SH-SY5Y (cell line): ENCODE measurements around the gene OPCML.

Source experiments
- GATA2 ChIP-seq: IDR thresholded peaks from 2 replicates; pipeline ENCODE4 v1.6.1; 2011; ENCODE audit warnings: mild to moderate bottlenecking, low read depth, low read length
- GATA3 ChIP-seq: IDR thresholded peaks from 2 replicates; pipeline ENCODE4 v1.6.1; 2011; ENCODE audit warnings: low read depth, mild to moderate bottlenecking, low read length, moderate library complexity

The OPCML gene

DNA sequence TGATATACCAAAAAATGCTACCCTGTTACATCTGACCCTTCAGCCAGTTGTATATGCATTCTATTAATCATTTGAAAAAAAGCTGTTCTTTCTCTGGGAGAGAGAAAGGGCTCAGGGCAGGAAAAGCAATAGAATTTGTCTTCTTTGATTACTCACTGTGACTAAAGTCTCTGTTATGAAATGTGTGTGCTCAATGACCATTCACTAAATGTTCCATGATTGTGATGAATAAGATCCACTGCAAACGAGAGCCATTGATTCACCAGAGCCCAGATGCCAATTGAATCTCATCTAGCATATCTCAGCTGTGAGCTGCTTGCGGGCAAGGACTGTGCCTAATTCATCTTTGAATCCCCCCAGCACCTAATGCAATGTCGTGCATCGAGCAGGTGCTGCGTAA, 184.3 kb downstream of the OPCML start:
- TF ChIP-seq GATA2, result no peak
- TF ChIP-seq GATA3, result no peak

DNA sequence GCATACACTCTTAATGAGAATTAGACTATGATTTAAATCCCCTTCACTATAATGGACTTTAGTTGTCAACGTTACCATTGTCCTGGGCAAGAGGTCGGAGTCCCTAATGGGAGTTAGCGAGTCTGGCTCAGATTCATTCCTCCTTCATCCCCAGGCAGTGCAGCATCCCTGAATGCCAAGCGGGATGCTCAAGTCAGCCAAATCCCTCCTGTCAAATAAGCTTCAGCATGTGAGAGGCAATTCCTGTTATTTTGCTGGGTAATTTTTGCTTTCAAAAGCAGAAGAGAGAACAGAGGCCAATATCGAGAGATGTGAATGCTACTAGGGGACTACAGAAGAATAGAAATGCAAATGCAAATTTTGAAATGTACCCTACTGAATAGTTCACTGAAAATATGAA, 186.2 kb downstream of the OPCML start:
- TF ChIP-seq GATA3 (no peak), GATA2 (no peak)

DNA sequence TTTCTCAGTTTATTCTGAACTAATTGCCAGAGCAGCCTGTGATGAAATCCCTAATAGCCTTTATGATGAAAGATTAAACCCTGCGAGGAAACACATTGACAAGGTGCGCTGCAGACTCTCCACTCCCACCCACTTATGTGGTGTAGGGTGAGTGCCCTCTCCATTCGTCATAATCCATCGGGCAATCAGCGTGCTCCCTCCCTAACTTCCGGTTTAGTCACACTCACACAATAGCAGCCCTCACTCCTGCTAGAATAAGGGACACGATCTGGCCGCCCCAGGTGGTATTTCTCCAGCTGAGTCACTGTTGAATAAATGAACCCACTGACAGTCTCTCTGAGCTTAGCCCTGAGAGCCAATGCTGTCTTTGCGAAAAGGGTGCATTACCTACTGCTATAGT, 188.3 kb downstream of the OPCML start:
- TF ChIP-seq GATA2 (no peak), GATA3 (no peak)

DNA sequence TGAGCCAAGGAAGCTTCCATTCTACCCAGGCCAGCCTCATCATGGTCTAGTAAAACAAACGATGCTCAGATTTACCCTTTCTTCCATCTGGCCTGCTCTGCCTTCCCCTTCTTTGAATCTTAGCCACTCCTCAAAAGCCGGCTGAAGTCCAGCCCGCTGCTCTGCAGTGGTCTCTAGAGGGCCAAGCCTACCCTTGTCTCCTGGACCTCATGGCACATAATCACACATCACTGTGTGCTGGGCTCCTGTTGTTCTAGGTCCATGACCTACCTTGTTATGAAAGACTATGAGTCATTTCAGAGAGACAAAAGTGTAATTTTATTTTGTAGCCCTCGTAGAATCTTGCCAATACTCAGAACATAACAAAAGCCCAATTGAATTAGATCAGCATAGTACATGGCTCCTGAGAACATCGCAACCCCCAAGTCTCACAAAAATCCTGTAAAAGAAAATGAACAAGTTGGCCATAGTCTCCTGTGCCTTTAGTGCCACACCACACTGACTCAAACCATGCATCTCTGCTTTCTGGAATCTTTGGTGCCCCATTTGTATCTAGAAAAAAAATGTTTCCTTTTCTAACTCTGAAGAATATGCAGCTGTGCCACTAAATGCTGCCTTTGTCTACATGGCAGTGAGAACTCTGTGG, 192.7 kb downstream of the OPCML start:
- TF ChIP-seq GATA3 (no peak), GATA2 (no peak)

DNA sequence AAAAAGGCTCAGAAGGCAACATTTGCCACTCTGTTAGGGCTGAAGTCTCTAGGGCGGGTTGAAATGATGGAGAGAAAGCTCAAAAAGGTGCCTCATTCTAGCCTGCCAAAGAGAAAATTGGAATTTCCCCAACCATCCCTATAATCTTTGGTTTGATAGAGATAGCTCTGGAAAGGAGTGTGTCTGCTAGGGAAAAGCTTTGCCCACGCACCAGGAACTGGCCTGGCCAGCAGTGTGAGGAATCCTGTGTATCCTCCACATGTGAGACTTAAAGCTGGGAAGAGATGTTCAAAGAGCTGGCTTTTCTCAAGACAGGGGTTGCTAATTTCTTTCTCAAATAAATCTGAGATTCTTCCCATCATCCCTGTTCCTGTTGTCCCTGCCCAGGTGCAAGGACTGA, 193.7 kb downstream of the OPCML start:
- TF ChIP-seq GATA2 (no peak), GATA3 (no peak)

DNA sequence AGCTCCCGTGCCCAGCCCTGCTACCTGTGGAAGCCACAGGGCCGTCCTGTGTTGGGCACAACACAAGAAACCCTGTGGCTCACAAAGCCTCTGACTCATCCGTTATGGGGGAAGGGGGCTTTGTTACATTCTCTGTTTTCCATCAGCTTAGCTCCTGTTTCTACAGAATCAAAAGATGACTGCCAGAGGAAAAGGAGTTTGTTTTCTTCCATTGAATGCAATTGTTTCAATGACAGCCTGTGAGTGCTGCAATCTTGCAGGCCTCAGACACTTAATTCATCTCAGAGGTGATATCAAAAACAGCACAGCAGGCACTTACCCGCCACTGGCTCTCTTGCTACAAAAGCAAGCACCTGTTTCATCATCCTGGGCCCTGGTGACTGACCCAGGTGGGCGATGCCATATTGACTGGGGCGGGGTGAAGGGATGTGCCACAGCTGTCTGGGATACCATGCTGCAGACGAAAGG, 194.3 kb downstream of the OPCML start:
- TF ChIP-seq GATA2 (no peak), GATA3 (no peak)

DNA sequence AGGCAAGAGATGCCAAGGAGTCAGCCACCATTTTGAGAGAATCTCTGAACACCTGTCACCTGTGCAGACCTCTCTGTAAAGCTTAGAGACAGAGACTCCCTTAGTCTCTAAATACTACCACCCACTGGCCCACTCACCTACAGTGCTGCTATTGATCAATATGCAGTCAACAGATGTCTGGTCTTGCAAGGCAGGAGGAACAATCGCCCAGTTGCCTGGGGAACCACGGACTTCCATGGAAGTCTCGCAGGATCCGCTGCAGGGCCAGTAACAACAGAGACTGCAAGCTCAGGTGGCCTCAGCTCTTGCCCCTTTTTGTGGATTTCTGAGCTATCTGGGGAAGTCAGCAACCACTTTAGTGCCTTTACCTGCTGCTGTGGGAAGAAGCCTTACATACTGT, 195.1 kb downstream of the OPCML start:
- TF ChIP-seq GATA2 (no peak), GATA3 (no peak)

DNA sequence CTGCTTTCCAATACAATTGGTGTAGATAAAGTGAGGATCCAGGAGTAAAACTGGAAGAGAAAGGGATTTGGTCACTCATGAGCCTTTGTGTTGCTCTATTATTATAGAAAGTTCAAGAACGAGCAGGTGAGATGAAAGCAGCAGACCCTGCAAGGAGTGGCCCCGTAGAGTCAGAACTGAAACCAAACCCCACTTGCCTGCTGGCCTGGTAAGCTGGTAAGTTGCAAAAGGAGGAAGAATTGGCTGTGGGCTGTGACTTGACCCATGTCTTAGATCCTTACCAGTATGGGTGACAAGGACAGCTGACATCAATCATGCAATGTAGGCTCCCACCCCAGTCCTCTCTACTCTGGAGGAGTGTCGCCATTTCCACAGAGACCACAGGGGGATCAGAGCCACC, 201.3 kb downstream of the OPCML start:
- TF ChIP-seq GATA3 (no peak), GATA2 (no peak)

DNA sequence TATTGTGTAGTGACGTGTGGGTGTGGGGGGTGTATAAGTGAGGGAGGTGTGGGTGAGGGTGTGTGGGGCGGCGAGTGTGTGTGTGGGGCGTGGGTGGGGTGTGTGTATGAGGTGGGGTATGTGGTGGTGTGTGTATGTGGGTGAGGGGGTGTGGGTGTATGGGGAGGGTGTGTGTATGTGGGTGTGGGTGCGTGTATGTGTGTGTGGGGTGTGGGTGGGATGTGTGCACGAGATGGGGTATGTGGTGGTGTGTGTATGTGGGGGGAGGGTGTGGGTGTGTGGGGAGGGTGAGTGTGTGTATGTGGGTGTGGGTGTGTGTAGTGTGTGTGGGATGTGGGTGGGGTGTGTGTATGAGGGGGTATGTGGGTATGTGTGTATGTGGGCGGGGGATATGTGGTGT, 205.5 kb downstream of the OPCML start:
- TF ChIP-seq GATA3 (no peak), GATA2 (no peak)

DNA sequence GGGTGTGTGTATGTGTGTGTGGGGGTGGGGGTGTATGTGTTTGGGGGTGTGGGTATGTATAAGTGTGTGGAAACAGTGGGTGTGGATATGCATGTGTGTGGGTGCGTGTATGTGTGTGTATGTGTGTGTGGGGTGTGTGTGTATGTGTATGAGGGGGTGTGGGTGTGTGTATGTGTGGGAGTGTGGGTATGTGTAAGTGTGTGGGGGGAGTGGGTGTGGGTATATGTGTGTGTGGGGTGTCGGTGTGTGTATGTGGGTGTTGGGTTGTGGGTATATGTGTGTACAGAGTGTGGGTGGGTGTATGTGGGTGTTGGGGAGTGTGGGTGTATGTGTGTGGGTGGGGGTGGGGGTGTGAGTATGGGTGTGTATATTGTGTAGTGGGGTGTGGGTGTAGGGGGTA, 206.0 kb downstream of the OPCML start:
- TF ChIP-seq GATA2 (no peak), GATA3 (no peak)

DNA sequence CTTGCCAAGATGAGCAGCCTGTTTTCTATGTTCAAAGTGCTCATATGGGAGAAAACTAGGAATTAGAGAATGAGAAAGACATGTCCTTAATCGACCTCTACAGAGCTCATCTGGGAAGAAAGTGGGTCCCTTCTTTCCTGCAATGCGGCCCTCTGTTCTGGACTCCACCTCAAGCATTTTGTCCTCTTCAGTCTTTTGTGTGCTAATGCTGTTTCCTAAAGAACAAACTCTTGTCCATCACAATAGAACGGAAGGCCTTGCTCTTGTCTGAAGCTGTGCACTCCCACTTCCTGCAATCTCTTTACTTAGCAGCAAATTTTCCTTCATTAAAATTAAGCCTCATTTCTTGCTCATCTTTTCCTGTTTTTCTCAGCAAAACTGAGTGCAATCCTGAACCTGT, 206.6 kb downstream of the OPCML start:
- TF ChIP-seq GATA2 (no peak), GATA3 (no peak)

DNA sequence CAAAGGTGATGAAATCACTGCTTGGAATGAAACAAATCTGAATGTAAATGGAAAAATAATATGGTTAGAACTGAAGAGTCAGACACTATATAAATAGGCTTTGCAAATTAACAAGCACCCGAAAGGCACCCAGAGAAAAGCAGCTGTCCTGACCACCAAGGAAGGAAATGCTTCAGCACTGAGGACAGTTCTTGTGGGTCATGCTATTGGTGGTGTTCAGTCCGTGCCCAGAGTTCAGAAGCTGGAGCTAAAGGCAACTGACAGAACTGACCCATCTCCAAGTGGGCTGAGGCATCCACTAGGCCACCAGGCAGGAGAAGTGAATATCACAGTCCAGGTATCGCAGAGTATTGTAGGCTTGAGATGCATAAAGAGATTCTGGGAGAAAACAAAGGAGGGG, 208.9 kb downstream of the OPCML start:
- no peak for TF ChIP-seq GATA3
- TF ChIP-seq GATA2, result no peak

DNA sequence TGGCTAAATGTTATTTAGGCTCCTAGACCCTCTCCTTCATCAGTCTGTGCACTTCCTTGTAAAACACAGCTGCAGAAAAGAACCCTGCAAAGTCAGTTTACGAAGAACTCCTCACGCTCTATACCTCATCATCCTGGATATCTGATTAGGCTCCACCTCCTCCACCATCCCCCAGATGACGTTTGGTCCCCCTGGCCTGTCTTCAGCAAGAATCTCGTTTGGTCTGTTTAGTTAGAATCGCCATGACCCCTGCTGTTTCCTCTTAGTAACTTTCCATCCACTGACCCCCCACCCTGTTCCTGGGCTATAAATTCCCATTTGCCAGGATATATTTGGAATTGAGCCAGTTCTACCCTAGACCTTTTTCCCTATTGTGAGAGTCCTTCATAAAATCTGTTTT, 214.1 kb downstream of the OPCML start:
- TF ChIP-seq GATA2 (no peak), GATA3 (no peak)

DNA sequence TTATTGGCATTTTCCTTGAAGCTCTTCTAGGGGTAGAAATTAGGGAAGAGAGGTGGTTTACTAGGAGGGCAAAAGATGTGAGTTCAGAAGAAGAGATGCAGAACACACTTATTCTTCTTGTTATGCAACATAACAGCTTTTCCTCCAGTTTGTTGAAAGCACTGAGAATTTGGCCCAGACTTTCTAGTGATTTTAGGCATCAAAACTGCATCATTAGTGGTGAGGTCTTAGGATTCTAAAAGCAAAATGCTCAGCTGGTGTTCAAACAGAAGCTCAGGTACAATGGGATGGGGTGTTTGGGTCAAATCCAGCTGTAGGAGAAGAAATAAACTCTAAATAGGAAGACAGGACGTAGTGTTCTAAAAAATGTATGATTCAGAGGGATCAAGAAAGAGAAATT, 221.1 kb downstream of the OPCML start:
- TF ChIP-seq GATA2 (no peak), GATA3 (no peak)

DNA sequence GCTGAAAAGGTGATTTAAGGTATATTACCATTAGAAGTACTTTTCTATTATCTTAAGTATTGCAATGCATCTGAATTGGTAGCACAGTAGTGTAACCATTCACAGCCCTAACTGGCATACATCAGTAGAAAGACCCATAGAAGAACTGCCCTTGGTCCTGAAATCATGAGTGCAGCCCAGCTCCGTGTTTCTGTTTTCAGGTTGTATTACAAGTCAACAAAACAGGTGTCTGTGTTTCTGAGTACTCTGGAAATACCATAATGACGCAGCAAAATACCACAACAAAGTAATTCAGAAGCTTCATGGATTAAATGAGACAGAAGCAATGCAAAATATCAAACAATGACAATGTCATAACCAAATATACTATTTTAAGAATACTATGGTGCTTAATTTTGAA, 226.3 kb downstream of the OPCML start:
- TF ChIP-seq GATA2 (no peak), GATA3 (no peak)

DNA sequence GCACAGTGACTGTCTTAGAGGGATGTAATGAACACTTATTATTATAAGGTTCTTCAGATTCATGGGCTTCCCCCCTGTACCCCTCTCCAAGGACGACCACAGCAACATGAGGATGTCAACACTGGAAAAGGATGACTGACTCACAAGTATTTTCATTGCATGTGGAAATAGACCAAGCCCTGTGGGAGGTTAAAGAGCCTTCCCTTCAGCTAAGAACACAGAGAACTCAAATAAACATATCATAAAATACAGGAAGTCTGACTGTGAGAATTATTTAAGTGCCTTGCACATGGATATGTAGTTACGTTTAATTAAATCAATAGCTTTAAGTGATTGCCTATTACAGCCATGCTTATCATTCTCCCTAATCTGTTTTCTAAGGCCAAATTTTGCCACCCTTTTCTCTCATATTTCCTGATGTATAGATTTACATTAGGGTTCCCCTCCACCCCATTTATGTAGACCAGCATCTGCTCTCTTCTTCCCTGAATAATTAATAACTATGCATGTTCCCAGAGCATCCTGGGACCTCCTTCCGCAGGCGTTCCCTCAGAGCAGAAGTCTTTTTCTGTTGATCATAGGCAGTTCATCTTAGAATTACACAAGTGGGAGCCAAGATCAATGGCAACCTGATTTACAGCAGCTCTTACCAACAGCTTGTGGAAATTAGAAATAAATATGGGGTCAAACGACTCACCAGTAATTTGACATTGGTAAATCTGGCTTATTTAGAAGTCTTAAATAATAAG, 226.9 kb downstream of the OPCML start:
- TF ChIP-seq GATA2 (no peak), GATA3 (no peak)

DNA sequence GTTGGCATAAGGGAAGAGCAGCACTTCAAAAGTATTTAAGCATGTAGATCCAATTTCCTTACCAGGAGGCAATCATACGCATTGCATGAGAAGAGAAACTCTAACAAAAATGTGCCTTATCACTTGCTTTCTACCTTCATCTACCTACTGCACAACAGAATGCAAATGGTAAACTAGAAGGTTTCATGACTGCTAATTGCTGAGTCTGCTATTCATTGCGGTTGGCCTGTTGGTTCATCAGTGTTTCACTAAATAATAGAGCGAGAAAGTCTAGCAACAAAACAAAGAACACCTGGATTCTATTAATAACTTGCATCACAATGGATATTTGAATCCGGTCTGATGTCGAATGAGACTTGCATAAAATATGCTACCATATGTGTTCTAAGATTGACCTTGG, 229.0 kb downstream of the OPCML start:
- no peak for TF ChIP-seq GATA2
- TF ChIP-seq GATA3, result no peak

DNA sequence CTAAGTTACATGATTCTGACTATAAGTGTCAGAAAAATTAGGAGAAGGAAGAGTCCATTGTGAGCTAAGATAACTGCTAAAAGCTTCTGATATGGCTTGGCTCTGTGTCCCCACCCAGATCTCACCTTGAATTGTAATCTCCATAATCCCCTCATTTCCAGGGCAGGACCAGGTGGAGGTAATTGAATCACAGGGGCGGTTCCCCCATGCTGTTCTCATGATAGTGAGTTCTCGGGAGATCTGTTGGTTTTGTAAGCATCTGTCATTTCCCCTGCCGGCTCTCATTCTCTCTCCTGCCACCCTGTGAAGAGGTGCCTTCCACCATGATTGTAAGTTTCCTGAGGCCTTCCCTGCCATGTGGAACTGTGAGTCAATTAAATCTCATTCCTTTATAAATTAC, 230.2 kb downstream of the OPCML start:
- TF ChIP-seq GATA2, result no peak
- no peak for TF ChIP-seq GATA3
